ELF-1 (cell line): ENCODE measurements around the gene METTL26.

ENCODE experiments used
- DNase-seq: peaks from one replicate; pipeline ENCODE4 v3.0.0-alpha.2; 2016; ENCODE audit warnings: low read depth, low spot score

The METTL26 gene

GRCh38 chr16:638034-638543, 2.0 kb upstream of the METTL26 start:
- DNase-seq = no peak

- no peak for DNase-seq
Measured at GRCh38 chr16:637081-638018, 1.2 kb upstream of the METTL26 start.

GRCh38 chr16:635573-636205, 416 bp downstream of the METTL26 start:
- no peak for DNase-seq

DNA sequence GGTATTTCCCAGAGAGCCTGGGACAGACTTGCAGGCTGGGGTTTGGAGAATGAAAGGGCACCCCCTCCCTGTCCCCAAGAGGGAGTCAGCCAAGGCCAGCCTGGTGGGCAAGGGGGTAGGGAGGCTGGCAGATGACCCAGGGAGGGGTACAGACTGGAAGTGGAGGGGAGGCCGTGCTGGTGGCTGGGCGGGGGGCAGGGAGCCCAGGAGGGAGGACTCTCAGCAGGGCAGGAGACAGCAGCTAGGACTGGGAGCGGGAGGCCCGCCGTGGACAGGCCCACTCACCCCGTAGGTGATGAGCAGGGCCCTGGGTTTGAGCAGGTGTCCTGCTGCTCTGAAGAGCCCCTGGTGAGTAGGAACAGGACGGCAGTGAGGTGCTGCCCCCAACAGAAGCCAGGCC, 1.1 kb downstream of the METTL26 start:
- no peak for DNase-seq

DNA sequence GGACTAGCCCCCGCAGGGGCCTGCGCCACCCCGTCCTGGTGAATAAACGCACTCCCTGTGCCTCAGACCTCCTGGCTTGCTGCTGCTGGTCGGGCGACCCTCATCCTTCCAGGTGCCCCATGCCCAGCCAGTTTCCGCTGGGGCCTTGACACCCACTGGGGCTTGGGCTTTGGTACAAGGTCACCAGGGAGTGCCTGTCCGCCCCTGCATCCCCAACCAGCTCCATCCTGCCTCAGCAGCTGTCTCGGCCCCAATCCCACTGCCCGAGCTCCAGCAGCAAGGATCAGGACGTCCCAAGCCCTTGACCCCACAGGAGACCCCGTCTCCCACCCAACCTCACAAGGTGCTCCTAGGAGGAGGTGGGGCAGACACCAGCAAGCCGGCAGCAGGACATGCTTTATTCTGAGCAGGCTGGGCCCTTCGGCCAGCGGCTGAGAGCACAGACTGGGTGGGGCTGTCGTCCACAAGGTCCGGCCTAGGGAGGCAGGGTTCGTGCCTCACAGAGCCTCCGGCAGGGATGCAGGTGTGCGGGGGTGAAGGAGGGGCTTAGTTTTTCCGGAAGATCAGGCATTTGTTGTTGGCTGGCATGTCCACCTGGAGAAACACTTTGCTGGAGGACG, 1.9 kb downstream of the METTL26 start:
- no peak for DNase-seq

DNA sequence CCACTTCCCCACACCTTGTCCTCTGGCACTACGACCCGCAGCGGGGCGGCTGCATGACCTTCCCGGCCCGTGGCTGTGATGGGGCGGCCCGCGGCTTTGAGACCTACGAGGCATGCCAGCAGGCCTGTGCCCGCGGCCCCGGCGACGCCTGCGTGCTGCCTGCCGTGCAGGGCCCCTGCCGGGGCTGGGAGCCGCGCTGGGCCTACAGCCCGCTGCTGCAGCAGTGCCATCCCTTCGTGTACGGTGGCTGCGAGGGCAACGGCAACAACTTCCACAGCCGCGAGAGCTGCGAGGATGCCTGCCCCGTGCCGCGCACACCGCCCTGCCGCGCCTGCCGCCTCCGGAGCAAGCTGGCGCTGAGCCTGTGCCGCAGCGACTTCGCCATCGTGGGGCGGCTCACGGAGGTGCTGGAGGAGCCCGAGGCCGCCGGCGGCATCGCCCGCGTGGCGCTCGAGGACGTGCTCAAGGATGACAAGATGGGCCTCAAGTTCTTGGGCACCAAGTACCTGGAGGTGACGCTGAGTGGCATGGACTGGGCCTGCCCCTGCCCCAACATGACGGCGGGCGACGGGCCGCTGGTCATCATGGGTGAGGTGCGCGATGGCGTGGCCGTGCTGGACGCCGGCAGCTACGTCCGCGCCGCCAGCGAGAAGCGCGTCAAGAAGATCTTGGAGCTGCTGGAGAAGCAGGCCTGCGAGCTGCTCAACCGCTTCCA, 2.6 kb downstream of the METTL26 start:
- DNase-seq = no peak

DNA sequence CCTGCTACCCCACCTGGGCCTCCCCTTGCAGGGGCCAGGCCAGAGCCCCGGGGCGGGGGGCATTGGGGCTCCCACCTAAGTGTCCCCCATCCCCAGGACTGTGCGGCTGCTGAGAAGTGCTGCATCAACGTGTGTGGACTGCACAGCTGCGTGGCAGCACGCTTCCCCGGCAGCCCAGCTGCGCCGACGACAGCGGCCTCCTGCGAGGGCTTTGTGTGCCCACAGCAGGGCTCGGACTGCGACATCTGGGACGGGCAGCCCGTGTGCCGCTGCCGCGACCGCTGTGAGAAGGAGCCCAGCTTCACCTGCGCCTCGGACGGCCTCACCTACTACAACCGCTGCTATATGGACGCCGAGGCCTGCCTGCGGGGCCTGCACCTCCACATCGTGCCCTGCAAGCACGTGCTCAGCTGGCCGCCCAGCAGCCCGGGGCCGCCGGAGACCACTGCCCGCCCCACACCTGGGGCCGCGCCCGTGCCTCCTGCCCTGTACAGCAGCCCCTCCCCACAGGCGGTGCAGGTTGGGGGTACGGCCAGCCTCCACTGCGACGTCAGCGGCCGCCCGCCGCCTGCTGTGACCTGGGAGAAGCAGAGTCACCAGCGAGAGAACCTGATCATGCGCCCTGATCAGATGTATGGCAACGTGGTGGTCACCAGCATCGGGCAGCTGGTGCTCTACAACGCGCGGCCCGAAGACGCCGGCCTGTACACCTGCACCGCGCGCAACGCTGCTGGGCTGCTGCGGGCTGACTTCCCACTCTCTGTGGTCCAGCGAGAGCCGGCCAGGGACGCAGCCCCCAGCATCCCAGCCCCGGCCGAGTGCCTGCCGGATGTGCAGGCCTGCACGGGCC, 3.4 kb downstream of the METTL26 start:
- no peak for DNase-seq

GRCh38 chr16:631808-632358, 4.2 kb downstream of the METTL26 start:
- no peak for DNase-seq

DNA sequence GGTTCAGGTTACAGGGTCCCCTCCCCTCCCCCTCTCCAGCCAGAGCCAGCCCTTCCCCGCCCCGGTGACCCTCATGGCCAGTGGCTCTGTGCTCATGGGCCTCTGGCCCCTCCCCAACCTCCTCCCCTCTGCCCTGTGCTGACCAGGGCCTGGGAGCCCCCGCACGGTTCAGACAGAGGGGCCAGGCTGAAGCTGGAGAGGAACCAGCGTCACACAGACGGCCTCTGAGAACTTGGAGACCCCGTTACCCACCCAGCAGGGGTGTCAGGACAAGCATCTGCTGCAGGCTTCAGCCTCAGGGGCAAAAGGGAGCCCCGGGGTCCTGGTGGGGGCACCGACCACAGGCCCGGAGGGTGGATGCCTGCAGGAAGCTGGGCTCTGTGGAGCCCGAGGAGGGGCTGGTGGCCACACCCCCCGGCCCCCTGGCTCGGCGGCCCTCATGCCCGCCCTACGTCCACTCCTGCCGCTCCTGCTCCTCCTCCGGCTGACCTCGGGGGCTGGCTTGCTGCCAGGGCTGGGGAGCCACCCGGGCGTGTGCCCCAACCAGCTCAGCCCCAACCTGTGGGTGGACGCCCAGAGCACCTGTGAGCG, 5.2 kb downstream of the METTL26 start, which contains the start of gene WFIKKN1:
TSS of gene WFIKKN1 (plus strand) at position 171 of the 591 bp plus-strand sequence. CDS start at position 440, 269 bp downstream.
- DNase-seq = peak; percentile 70

GRCh38 chr16:630249-630814, 5.8 kb downstream of the METTL26 start:
- DNase-seq = no peak

DNA sequence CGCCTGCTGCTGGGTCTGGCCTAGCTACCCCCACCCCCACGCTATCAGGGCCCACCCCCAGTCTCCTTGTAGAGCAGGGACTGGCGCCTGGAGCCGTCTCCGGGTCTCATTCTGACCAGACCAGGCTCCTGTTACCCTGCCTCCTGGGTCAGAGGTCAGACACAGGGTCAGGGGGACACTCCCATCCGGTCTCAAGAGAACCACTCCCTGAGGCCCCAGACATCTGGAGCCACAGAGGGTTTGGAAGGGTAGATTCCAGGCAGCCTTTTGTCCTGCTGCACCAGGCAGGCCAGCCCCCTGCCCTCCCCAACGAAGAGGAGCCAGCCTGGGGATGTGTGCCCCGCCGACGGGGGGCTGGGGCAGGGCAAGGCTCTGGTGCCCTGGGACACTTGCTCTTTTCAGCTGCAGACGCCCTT, 6.3 kb downstream of the METTL26 start:
- no peak for DNase-seq

DNA sequence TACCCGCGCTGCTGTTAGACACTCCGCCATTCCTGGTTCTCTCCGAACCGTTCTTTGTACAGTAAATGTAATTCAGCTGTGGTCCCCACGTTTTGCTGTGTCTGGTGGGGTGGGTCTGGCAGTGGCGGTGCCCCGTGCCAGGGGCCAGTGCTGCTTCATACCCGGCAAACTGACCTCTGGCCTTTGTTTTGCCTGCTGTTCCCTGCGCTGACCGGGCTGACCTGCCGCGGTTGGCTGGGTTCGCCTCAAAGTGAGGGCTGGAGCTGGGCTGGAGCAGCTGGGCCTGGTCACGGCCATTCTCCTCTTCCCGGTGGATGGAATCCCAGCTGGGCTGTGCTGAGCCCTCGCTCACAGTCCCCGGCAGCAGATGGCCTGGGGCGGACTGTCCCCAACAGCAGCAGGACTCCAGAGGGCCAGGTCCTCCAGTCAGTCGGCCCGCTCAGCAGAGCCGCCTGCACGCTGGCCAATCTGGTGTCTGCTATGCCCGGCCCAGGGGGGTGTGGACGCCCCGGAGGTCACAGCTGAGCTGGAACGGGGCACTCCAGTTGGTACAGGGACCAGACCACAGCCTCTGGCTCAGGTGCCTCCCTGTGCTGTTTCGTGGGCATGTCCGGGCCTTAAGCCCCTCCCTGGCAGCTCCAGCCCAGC, 6.8 kb downstream of the METTL26 start:
- peak; percentile 89 for DNase-seq

DNA sequence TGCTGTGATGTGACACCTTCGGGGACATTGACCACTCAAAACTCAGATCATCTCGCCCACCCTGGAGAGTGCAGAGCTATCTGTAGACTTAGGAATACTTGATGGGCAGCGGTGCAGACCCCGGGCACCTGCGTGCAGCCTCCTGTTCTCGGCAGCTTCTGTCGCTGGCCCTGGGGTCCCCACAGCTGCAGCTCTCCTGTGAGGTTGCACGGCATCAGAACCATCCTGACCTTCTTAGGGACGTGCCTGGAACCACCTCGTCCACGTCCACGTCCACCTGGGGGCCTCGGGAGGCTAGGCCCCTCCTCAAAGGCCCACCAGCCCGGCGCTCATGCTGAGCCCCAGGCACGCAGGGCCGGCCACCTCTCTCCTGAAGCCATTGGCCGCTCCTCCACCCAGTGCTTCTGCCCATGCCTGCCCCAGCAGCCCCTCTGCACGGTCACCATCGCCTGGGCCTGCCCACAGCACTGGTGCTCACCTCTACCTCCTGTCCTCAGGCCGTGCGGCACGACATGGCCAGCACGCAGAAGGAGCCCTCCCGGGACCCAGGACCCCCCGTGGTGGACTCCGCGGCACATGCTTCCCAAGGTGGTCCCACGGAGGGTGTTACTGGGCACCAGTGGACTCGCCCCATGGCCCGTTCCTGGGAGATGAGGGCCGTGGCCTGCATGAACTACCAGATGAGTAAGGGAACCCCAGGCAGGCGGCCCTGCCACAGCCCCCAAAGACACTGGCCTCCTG, 7.6 kb downstream of the METTL26 start:
- DNase-seq = no peak

- DNase-seq = no peak
Measured at GRCh38 chr16:627454-628239, 8.5 kb downstream of the METTL26 start.

GRCh38 chr16:626787-627453, 9.2 kb downstream of the METTL26 start:
- DNase-seq = no peak

DNA sequence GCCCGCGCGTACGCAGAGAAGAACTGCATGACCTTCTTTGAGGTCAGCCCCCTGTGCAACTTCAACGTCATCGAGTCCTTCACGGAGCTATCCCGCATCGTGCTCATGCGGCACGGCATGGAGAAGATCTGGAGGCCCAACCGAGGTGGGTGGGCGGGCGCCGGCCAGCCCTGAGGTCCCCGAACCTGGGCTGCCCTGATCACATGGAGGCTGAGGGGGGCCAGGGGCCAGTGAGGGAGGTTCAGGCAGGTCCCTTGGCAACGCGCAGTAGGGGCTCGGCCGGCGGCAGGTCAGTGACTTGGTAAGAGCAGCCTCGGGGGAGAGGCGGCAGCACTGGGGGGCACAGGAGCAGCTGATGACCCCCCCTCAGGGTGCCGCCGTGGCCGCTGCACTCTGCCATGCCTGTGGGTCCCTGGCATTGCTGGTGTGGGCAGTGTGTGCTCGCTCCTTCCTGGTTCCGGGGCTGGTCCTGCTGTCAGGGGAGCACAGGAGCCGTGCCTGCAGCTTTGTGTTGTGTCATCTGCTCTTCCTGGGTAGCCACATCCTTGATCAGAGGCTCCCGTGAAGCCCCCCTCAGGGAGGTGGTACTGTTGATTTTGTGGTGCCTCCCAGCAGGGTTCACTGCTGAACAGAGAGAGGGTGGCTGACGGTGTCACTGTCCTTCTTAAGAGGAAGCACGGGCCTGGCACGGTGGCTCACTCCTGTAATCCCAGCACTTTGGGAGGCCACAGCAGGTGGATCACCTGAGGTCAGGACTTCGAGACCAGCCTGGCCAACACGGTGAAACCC, 9.9 kb downstream of the METTL26 start:
- no peak for DNase-seq
